ENCODE results near the gene ZCCHC14. TPM values are rescaled to one million over a fixed set of nuclear protein-coding genes. Genes with fewer than 3 reads are reported as not detected.

Gene ZCCHC14
- total RNA-seq, 1 donor from 2014 or later: 28.0 TPM

DNA sequence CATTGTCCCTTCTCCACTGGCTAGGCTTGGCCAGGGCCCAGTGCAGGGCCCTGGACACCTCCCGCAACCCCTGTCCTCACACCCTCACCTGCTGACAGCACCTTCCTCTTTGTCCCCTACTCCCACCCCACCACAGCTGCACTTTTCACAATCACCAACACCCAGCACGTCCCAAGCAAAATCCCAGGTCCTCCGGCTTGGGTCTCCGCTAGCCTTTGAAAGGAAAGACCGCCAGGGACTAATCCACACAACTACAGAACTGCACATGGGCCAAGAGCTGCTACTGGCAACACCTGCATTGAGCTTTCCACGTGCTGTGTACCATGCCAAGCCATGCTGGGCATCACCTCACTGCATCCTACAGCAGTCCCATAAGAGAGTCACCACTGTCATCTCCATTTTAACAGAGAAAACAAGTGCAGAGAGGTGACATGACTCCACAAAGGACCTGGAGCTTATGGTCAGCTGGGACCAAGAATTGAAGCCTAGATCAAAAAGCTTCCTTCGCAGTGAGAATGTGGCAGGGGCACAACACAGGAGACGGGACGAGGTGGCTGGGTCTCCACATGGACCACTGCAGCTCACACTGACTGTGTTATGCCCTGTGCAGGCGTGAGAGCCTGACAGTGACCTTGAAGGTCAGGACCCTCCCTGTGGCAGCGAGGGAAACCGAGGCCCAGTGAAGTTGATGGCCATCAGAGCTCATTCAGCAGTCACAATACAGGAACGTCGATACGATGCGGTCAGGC lies 131.8 kb downstream of the ZCCHC14 start:
- TF ChIP-seq, protein P1, sequence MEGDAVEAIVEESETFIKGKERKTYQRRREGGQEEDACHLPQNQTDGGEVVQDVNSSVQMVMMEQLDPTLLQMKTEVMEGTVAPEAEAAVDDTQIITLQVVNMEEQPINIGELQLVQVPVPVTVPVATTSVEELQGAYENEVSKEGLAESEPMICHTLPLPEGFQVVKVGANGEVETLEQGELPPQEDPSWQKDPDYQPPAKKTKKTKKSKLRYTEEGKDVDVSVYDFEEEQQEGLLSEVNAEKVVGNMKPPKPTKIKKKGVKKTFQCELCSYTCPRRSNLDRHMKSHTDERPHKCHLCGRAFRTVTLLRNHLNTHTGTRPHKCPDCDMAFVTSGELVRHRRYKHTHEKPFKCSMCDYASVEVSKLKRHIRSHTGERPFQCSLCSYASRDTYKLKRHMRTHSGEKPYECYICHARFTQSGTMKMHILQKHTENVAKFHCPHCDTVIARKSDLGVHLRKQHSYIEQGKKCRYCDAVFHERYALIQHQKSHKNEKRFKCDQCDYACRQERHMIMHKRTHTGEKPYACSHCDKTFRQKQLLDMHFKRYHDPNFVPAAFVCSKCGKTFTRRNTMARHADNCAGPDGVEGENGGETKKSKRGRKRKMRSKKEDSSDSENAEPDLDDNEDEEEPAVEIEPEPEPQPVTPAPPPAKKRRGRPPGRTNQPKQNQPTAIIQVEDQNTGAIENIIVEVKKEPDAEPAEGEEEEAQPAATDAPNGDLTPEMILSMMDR (IDR thresholded peaks at IDR 0.05): no peak
- Mint-ChIP-seq H3K9me3 (ENCODE audit: low read depth) (no peaks in the 10 kb centered on the region), H3K27ac (ENCODE audit: unreplicated experiment) (no peak overlapping the region), H3K27me3 (ENCODE audit: low read depth) (no peaks in the 10 kb centered on the region), H3K4me3 (ENCODE audit: unreplicated experiment) (no peak overlapping the region), H3K4me1 (ENCODE audit: low read depth) (peaks cover 3% of the 10 kb centered on the region), H3K36me3 (ENCODE audit: low read depth) (peaks cover 13% of the 10 kb centered on the region)
- DNase-seq (ENCODE audit: low spot score): no peak

- Mint-ChIP-seq H3K27ac (ENCODE audit: unreplicated experiment) (no peak overlapping the region), H3K27me3 (ENCODE audit: low read depth) (no peaks in the 10 kb centered on the region), H3K36me3 (ENCODE audit: low read depth) (peaks cover 13% of the 10 kb centered on the region), H3K4me3 (ENCODE audit: unreplicated experiment) (no peak overlapping the region), H3K4me1 (ENCODE audit: low read depth) (peaks cover 6% of the 10 kb centered on the region), H3K9me3 (ENCODE audit: low read depth) (no peaks in the 10 kb centered on the region)
- TF ChIP-seq, protein P1 (IDR thresholded peaks at IDR 0.05): no peak
- no peak for DNase-seq (ENCODE audit: low spot score)
Observed at GRCh38 chr16:87359121-87359520, 133.7 kb downstream of the ZCCHC14 start.

DNA sequence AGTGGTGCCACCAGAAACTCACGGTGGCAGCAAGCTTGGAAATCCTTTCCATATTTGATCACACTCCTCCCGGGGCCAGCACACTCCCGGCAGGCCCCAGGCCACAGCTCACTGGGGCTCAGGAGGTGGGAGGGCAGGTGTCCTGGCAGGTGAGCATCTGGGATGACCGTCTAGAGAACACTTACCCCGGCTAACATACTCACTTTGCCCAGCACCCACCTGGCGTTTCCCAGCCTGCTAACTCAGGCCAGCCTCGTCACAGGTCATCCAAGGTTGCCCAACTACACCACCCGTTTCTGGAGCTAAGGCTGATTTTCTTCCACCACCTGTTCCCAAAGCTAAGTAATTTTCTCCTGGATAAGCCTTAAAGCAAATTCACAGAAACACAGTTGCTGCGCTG lies 134.1 kb downstream of the ZCCHC14 start:
- no peak for DNase-seq (ENCODE audit: low spot score)
- peaks cover 6% of the 10 kb centered on the region for H3K4me1 Mint-ChIP-seq (ENCODE audit: low read depth)
- no peak overlapping the region for H3K4me3 Mint-ChIP-seq (ENCODE audit: unreplicated experiment)

DNA sequence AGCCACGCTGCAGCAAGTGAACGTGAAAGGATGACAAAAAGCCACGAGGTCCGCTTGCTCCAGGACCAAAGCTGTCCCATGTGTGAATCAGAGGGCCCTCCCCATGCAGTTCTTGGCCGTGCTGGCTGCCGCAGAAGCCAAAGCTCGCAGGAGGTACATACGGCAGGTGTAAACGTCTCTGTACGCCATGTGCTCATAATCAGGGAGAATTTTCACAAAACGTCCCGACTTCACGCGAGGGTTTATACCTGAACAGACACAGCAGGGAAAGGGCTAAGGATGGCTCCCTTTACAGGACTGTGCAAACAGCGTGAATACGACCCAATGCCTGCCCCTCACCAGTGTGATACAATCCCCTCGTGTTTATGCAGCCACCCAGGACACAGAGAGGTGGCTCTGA lies 134.6 kb downstream of the ZCCHC14 start:
- H3K36me3 Mint-ChIP-seq (ENCODE audit: low read depth): peaks cover 13% of the 10 kb centered on the region
- no peaks in the 10 kb centered on the region for H3K27me3 Mint-ChIP-seq (ENCODE audit: low read depth)
- DNase-seq (ENCODE audit: low spot score): no peak
- no peak overlapping the region for H3K27ac Mint-ChIP-seq (ENCODE audit: unreplicated experiment)
- H3K9me3 Mint-ChIP-seq (ENCODE audit: low read depth): no peaks in the 10 kb centered on the region
- no peak overlapping the region for H3K4me3 Mint-ChIP-seq (ENCODE audit: unreplicated experiment)
- TF ChIP-seq, protein P1 (IDR thresholded peaks at IDR 0.05): no peak
- peaks cover 6% of the 10 kb centered on the region for H3K4me1 Mint-ChIP-seq (ENCODE audit: low read depth)

More for the DNA sequence above, 134.1 kb downstream of the ZCCHC14 start:
- no peaks in the 10 kb centered on the region for H3K27me3 Mint-ChIP-seq (ENCODE audit: low read depth)
- H3K9me3 Mint-ChIP-seq (ENCODE audit: low read depth): no peaks in the 10 kb centered on the region
- no peak overlapping the region for H3K27ac Mint-ChIP-seq (ENCODE audit: unreplicated experiment)
- peaks cover 13% of the 10 kb centered on the region for H3K36me3 Mint-ChIP-seq (ENCODE audit: low read depth)
- TF ChIP-seq, protein P1 (IDR thresholded peaks at IDR 0.05): no peak

DNA sequence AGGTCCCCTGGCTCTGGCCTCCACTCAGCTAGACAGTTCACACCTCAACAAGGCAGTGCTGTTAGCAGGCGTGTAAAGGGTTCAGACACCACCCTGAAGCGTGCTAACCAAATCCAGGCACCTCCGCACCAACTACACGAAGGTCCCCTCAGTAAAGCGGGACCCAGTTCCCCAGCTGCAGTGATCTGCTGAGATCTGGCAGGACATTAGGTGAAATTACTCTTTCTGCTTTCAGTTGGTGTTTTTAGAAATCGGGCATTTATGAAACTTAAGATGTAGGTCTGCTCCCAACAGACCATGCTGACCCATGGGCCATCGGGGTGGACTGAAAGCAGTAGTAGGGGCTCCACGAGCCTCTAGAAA lies 136.4 kb downstream of the ZCCHC14 start:
- H3K27me3 Mint-ChIP-seq (ENCODE audit: low read depth): no peaks in the 10 kb centered on the region
- H3K9me3 Mint-ChIP-seq (ENCODE audit: low read depth): no peaks in the 10 kb centered on the region
- peak overlapping the region; percentile 47 for H3K27ac Mint-ChIP-seq (ENCODE audit: unreplicated experiment)
- no peak overlapping the region for H3K4me3 Mint-ChIP-seq (ENCODE audit: unreplicated experiment)
- H3K36me3 Mint-ChIP-seq (ENCODE audit: low read depth): peaks cover 13% of the 10 kb centered on the region
- DNase-seq (ENCODE audit: low spot score): no peak
- TF ChIP-seq, protein P1 (IDR thresholded peaks at IDR 0.05): no peak
- peaks cover 6% of the 10 kb centered on the region for H3K4me1 Mint-ChIP-seq (ENCODE audit: low read depth)

Other genes starting within 250 kb of the ZCCHC14 start
- gene C16orf95, start 175.6 kb downstream of the ZCCHC14 start, total RNA-seq: 6.9 to 8.8 TPM (median 7.2 TPM) in 3 replicates
- gene FBXO31, start 109.2 kb downstream of the ZCCHC14 start, total RNA-seq: 30.3 to 37.2 TPM (median 30.6 TPM) in 3 replicates
- 139 to 189 TPM (median 186 TPM) in 3 replicates for gene MAP1LC3B, start 100.7 kb downstream of the ZCCHC14 start, total RNA-seq
- 1.1 to 1.9 TPM (median 1.2 TPM) in 3 replicates for gene JPH3, start 109.5 kb upstream of the ZCCHC14 start, total RNA-seq